K562 (cell line): Measurements from ENCODE around the gene TBC1D25. TPM values are rescaled to one million over a fixed set of nuclear protein-coding genes. Genes with fewer than 3 reads are reported as not detected.

Experiments
- HDAC6 ChIP-seq: IDR thresholded peaks from 2 replicates; pipeline ENCODE4 v1.6.1; 2012; ENCODE audit warnings: low read depth, mild to moderate bottlenecking, control low read depth, inconsistent platforms, low read length, moderate library complexity
- MCM3 ChIP-seq: fragments of 450-650 bp; IDR thresholded peaks from 2 replicates; pipeline ENCODE4 v1.6.1; 2016
- NBN ChIP-seq: fragments of 450-650 bp; IDR thresholded peaks from 2 replicates; pipeline ENCODE4 v1.6.1; 2016; ENCODE audit warnings: low read depth, mild to moderate bottlenecking
- NCOR1 ChIP-seq: fragments of 450-650 bp; IDR thresholded peaks from 2 replicates; pipeline ENCODE4 v1.6.1; 2016; ENCODE audit warnings: mild to moderate bottlenecking, moderate library complexity
- RFX5 ChIP-seq: IDR thresholded peaks from 2 replicates; pipeline ENCODE4 v1.6.1; 2011; ENCODE audit warnings: low read depth, mild to moderate bottlenecking, improper control_type of control experiment, low read length
- SRSF7 ChIP-seq: fragments of 200-400 bp; formaldehyde crosslinking; optimal IDR thresholded peaks from 2 replicates; pipeline ENCODE3; 2017; ENCODE audit warnings: mild to moderate bottlenecking, low read depth, low read length
- SUPT5H ChIP-seq: fragments of 450-650 bp; IDR thresholded peaks from 2 replicates; pipeline ENCODE4 v1.6.1; 2016
- TBP ChIP-seq: optimal IDR thresholded peaks from 2 replicates; pipeline ENCODE3; 2011; ENCODE audit warnings: low read depth, low read length, improper control_type of control experiment
- U2AF2 ChIP-seq: fragments of 200-400 bp; formaldehyde crosslinking; optimal IDR thresholded peaks from 2 replicates; pipeline ENCODE3; 2017; ENCODE audit warnings: low read depth, mild to moderate bottlenecking, low read length
- ZFX ChIP-seq: sonication (generic); formaldehyde crosslinking; IDR thresholded peaks from 2 replicates; pipeline ENCODE4 v1.8.0; 2022; ENCODE audit warnings: mild to moderate bottlenecking, missing genetic modification reagents, moderate library complexity
- ZKSCAN8 ChIP-seq: fragments of 200-800 bp; sonication (Bioruptor generic); IDR thresholded peaks from 2 replicates; pipeline ENCODE4 v1.6.1; 2016; ENCODE audit warnings: missing genetic modification characterization, missing compliant biosample characterization
- ZNF165 ChIP-seq: fragments of 250-450 bp; sonication (Bioruptor Pico); IDR thresholded peaks from 2 replicates; pipeline ENCODE4 v1.4.0; 2020; ENCODE audit warnings: borderline replicate concordance
- polyA plus RNA-seq, 8 experiments: library from polyadenylated mRNA; depleted of rRNA in 4 of 8; stranded (reverse) in 5 of 8; unstranded in 3 of 8; fragments of >200 nt; fragmentation: Nextera tagmentation in 2 of 8; fragmentation: Illumina TruSeq in 1 of 8; extraction: Ambion mirVana in 2 of 8; extraction: Trizol in 1 of 8; gene quantifications; 2 replicates each; pipeline versions ENCODE4 v1.2.1 to v1.2.3, GENCODE V29; 2011 to 2014; ENCODE audit warnings: inconsistent platforms in 1 of 8, missing spikeins in 1 of 8
- total RNA-seq, 7 experiments: library from RNA; depleted of rRNA in 6 of 7; stranded (reverse); fragments of >200 nt in 6 of 7; fragmentation: Illumina TruSeq in 2 of 7; extraction: Trizol in 2 of 7; gene quantifications; 2 replicates each; pipeline versions ENCODE4 v1.2.1 to v1.2.3, GENCODE V29; 2011 to 2021; ENCODE audit warnings: low replicate concordance in 1 of 7
- TF ChIP-seq, protein P1 (sequence below): fragments of 450-650 bp; IDR thresholded peaks from 2 replicates; pipeline ENCODE4 v1.6.1; 2016; ENCODE audit warnings: mild to moderate bottlenecking, moderate library complexity
- TF ChIP-seq, protein P2 (sequence below): conservative IDR thresholded peaks from 2 replicates; pipeline ENCODE4 v1.6.1; 2011; ENCODE audit warnings: low read depth, mild to moderate bottlenecking, low read length; ENCODE audit not compliant: control insufficient read depth
- TF ChIP-seq, protein P3 (sequence below): fragments of 450-650 bp; IDR thresholded peaks from 2 replicates; pipeline ENCODE4 v1.6.1; 2018; ENCODE audit warnings: mild to moderate bottlenecking, low read depth; ENCODE audit not compliant: partially characterized antibody

TBC1D25 gene
- total and polyA plus RNA-seq, 9 of the 15 experiments (the other 6 are each of a cell fraction or from before 2014, with no cell fraction given), result 0.62 to 10.6 (median 3.9) TPM

DNA sequence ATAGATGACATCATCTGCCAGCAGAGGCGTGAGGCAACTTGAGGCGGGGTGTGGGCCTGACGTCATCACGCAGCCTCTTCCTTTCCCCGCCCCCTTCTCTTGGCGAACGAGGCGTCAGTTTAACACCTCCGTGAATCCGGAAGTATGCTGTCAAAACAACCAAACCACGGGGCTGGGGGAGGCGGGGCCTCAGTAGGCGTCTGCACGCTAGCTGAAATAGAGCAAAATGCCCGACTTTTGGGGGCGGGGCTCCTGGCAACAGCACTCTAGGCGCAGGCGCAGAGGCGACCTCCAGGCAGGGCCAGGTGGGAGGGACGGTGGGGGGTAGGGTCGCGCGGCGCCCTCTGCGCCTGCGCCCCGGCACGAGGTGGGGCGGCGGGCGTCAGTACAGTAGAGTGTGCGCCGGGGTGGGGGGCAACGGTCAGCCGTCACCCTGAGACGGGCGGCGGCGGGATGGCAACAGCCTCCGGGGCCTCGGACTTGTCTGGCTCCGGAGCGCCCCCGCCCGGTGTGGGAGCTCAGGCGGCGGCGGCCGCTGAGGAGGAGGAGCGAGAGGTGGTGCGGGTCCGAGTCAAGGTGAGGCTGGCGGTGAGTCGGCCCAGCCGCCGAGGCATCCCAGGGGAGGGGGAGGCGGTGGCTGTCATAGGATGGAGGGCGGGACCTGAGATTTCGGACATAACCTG lies at the start of gene TBC1D25 (continued):
- TF ChIP-seq, protein P1, sequence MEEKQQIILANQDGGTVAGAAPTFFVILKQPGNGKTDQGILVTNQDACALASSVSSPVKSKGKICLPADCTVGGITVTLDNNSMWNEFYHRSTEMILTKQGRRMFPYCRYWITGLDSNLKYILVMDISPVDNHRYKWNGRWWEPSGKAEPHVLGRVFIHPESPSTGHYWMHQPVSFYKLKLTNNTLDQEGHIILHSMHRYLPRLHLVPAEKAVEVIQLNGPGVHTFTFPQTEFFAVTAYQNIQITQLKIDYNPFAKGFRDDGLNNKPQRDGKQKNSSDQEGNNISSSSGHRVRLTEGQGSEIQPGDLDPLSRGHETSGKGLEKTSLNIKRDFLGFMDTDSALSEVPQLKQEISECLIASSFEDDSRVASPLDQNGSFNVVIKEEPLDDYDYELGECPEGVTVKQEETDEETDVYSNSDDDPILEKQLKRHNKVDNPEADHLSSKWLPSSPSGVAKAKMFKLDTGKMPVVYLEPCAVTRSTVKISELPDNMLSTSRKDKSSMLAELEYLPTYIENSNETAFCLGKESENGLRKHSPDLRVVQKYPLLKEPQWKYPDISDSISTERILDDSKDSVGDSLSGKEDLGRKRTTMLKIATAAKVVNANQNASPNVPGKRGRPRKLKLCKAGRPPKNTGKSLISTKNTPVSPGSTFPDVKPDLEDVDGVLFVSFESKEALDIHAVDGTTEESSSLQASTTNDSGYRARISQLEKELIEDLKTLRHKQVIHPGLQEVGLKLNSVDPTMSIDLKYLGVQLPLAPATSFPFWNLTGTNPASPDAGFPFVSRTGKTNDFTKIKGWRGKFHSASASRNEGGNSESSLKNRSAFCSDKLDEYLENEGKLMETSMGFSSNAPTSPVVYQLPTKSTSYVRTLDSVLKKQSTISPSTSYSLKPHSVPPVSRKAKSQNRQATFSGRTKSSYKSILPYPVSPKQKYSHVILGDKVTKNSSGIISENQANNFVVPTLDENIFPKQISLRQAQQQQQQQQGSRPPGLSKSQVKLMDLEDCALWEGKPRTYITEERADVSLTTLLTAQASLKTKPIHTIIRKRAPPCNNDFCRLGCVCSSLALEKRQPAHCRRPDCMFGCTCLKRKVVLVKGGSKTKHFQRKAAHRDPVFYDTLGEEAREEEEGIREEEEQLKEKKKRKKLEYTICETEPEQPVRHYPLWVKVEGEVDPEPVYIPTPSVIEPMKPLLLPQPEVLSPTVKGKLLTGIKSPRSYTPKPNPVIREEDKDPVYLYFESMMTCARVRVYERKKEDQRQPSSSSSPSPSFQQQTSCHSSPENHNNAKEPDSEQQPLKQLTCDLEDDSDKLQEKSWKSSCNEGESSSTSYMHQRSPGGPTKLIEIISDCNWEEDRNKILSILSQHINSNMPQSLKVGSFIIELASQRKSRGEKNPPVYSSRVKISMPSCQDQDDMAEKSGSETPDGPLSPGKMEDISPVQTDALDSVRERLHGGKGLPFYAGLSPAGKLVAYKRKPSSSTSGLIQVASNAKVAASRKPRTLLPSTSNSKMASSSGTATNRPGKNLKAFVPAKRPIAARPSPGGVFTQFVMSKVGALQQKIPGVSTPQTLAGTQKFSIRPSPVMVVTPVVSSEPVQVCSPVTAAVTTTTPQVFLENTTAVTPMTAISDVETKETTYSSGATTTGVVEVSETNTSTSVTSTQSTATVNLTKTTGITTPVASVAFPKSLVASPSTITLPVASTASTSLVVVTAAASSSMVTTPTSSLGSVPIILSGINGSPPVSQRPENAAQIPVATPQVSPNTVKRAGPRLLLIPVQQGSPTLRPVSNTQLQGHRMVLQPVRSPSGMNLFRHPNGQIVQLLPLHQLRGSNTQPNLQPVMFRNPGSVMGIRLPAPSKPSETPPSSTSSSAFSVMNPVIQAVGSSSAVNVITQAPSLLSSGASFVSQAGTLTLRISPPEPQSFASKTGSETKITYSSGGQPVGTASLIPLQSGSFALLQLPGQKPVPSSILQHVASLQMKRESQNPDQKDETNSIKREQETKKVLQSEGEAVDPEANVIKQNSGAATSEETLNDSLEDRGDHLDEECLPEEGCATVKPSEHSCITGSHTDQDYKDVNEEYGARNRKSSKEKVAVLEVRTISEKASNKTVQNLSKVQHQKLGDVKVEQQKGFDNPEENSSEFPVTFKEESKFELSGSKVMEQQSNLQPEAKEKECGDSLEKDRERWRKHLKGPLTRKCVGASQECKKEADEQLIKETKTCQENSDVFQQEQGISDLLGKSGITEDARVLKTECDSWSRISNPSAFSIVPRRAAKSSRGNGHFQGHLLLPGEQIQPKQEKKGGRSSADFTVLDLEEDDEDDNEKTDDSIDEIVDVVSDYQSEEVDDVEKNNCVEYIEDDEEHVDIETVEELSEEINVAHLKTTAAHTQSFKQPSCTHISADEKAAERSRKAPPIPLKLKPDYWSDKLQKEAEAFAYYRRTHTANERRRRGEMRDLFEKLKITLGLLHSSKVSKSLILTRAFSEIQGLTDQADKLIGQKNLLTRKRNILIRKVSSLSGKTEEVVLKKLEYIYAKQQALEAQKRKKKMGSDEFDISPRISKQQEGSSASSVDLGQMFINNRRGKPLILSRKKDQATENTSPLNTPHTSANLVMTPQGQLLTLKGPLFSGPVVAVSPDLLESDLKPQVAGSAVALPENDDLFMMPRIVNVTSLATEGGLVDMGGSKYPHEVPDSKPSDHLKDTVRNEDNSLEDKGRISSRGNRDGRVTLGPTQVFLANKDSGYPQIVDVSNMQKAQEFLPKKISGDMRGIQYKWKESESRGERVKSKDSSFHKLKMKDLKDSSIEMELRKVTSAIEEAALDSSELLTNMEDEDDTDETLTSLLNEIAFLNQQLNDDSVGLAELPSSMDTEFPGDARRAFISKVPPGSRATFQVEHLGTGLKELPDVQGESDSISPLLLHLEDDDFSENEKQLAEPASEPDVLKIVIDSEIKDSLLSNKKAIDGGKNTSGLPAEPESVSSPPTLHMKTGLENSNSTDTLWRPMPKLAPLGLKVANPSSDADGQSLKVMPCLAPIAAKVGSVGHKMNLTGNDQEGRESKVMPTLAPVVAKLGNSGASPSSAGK, result peak; percentile 68
- TF ChIP-seq U2AF2 (no peak), SUPT5H (peak; percentile 68), NBN (0 out of 2 replicates have a peak, but pooled peaks have one; percentile 29), TBP (peak; percentile 13), NCOR1 (no peak), ZNF165 (CRISPR knock-in tag) (peak; percentile 89; the same call in 1 of the 2 replicates), ZKSCAN8 (CRISPR knock-in tag) (no peak; the same call in 1 of the 2 replicates), HDAC6 (no peak), ZFX (CRISPR knock-in tag) (peak; percentile 32; the same call in 1 of the 2 replicates), SRSF7 (no peak), RFX5 (no peak), MCM3 (no peak)
- TF ChIP-seq, protein P2, sequence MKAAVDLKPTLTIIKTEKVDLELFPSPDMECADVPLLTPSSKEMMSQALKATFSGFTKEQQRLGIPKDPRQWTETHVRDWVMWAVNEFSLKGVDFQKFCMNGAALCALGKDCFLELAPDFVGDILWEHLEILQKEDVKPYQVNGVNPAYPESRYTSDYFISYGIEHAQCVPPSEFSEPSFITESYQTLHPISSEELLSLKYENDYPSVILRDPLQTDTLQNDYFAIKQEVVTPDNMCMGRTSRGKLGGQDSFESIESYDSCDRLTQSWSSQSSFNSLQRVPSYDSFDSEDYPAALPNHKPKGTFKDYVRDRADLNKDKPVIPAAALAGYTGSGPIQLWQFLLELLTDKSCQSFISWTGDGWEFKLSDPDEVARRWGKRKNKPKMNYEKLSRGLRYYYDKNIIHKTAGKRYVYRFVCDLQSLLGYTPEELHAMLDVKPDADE, result no peak
- TF ChIP-seq, protein P3, sequence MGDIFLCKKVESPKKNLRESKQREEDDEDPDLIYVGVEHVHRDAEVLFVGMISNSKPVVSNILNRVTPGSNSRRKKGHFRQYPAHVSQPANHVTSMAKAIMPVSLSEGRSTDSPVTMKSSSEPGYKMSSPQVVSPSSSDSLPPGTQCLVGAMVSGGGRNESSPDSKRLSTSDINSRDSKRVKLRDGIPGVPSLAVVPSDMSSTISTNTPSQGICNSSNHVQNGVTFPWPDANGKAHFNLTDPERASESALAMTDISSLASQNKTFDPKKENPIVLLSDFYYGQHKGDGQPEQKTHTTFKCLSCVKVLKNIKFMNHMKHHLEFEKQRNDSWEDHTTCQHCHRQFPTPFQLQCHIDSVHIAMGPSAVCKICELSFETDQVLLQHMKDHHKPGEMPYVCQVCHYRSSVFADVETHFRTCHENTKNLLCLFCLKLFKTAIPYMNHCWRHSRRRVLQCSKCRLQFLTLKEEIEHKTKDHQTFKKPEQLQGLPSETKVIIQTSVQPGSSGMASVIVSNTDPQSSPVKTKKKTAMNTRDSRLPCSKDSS, result no peak
